Stimulated activated CD8-positive, alpha-beta memory T cell treated with anti-CD3 and anti-CD28 coated beads, Interleukin-15, amount 100 ng/mL, for 24 hours (primary cell): ENCODE data around the gene FRMD4A.
"Not testable (repeated sequence)": the region's sequence is repeated elsewhere in the genome, so short reads cannot be mapped to it uniquely, and the experiment has no call there.

ENCODE experiments used
- DNase-seq: peaks from one replicate; pipeline ENCODE4 v3.0.0-alpha.2; 2020; ENCODE audit warnings: low read depth

The FRMD4A gene

GRCh38 chr10:13945390-13946208 lies 385.1 kb downstream of the FRMD4A start:
- DNase-seq, result no peak

GRCh38 chr10:13944823-13945222 lies 385.9 kb downstream of the FRMD4A start:
- no peak for DNase-seq

- DNase-seq, result no peak
Measured at GRCh38 chr10:13943735-13944398, 386.9 kb downstream of the FRMD4A start.

- DNase-seq, result no peak
Measured at GRCh38 chr10:13942035-13942434, 388.7 kb downstream of the FRMD4A start.

GRCh38 chr10:13939391-13939790 lies 391.3 kb downstream of the FRMD4A start:
- DNase-seq, result no peak

GRCh38 chr10:13938950-13939349 lies 391.8 kb downstream of the FRMD4A start:
- DNase-seq, result no peak

GRCh38 chr10:13936826-13937225 lies 393.9 kb downstream of the FRMD4A start:
- DNase-seq, result no peak

GRCh38 chr10:13930120-13930519 lies 400.6 kb downstream of the FRMD4A start:
- DNase-seq, result no peak

- no peak for DNase-seq
Measured at GRCh38 chr10:13928451-13928850, 402.3 kb downstream of the FRMD4A start.

- no peak for DNase-seq
Measured at GRCh38 chr10:13925971-13926780, 404.5 kb downstream of the FRMD4A start.

GRCh38 chr10:13924040-13924725 lies 406.5 kb downstream of the FRMD4A start:
- no peak for DNase-seq

- no peak for DNase-seq
Measured at GRCh38 chr10:13922586-13922985, 408.1 kb downstream of the FRMD4A start.

- DNase-seq, result no peak
Measured at GRCh38 chr10:13921941-13922340, 408.8 kb downstream of the FRMD4A start.

GRCh38 chr10:13921131-13921530 lies 409.6 kb downstream of the FRMD4A start:
- DNase-seq, result not testable (repeated sequence)

- DNase-seq, result no peak
Measured at GRCh38 chr10:13920465-13920864, 410.3 kb downstream of the FRMD4A start.

- DNase-seq, result no peak
Measured at GRCh38 chr10:13920031-13920430, 410.7 kb downstream of the FRMD4A start.

- DNase-seq, result no peak
Measured at GRCh38 chr10:13917791-13918190, 412.9 kb downstream of the FRMD4A start.

- DNase-seq, result no peak
Measured at GRCh38 chr10:13916384-13916947, 414.3 kb downstream of the FRMD4A start.

- DNase-seq, result no peak
Measured at GRCh38 chr10:13915710-13916109, 415.0 kb downstream of the FRMD4A start.

- DNase-seq, result no peak
Measured at GRCh38 chr10:13913897-13914296, 416.8 kb downstream of the FRMD4A start.

- no peak for DNase-seq
Measured at GRCh38 chr10:13911821-13912520, 418.8 kb downstream of the FRMD4A start.
